GM12864 (cell line): ENCODE results near the gene F7.

Experiments
- DNase-seq: peaks from one replicate; pipeline ENCODE4 v3.0.0-alpha.2; 2011; ENCODE audit warnings: low read depth
- H3K4me3 ChIP-seq: 2 replicates; pipeline ENCODE4 v1.5.1; 2011; ENCODE audit warnings: mild to moderate bottlenecking, low read depth, low read length, control low read depth
- TF ChIP-seq, protein P1 (sequence below): IDR thresholded peaks from 2 replicates; pipeline ENCODE4 v1.5.1; 2011; ENCODE audit warnings: low read depth, mild to moderate bottlenecking, moderate library complexity, low read length, control low read depth, inconsistent platforms; ENCODE audit errors: missing control alignments

Gene F7

GRCh38 chr13:113091891-113092775, 13.5 kb upstream of the F7 start:
- H3K4me3 ChIP-seq, result no peak overlapping the region
- TF ChIP-seq, protein P1, sequence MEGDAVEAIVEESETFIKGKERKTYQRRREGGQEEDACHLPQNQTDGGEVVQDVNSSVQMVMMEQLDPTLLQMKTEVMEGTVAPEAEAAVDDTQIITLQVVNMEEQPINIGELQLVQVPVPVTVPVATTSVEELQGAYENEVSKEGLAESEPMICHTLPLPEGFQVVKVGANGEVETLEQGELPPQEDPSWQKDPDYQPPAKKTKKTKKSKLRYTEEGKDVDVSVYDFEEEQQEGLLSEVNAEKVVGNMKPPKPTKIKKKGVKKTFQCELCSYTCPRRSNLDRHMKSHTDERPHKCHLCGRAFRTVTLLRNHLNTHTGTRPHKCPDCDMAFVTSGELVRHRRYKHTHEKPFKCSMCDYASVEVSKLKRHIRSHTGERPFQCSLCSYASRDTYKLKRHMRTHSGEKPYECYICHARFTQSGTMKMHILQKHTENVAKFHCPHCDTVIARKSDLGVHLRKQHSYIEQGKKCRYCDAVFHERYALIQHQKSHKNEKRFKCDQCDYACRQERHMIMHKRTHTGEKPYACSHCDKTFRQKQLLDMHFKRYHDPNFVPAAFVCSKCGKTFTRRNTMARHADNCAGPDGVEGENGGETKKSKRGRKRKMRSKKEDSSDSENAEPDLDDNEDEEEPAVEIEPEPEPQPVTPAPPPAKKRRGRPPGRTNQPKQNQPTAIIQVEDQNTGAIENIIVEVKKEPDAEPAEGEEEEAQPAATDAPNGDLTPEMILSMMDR, result no peak
- DNase-seq, result no peak

DNA sequence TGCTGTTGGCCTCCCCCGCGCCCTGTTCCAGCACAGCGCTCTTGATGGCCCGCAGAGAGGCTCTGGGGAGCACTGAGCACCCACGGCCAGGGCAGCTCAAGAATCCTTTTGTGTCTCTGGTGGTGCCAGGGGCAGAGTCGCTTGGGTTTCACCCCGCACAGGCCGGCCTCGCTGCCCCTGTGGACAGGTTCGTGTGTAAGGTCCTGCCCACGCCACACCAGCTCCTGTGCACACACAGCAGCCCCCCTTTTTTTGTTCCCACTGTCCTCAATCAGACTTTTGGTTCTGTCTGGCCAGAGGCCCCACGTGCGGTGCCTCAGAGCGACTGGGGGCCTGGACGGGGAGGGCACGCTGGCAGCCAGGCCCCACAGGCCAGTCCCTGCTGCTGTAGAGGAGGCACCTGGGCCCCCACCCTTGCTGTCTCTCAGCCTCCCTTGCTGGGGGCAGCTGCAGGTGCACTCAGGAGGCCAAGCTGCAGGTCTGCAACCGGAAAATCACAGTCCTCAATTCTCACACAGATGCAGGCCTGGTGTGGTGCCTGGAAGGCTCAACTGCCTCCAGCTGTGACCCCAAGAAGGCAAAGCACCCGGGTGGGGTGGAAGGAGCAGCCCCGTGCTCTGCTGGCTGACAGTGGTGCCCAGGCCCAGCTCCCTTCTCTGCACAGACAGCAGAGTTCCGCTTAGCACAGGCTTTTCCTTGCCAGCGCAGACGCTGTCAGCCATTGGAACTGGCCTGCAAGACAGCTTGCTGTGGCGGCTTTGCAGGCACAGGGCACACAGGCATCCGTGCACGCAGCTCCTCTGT, 12.6 kb upstream of the F7 start:
- TF ChIP-seq, protein P1, result no peak
- DNase-seq, result no peak
- no peak overlapping the region for H3K4me3 ChIP-seq

DNA sequence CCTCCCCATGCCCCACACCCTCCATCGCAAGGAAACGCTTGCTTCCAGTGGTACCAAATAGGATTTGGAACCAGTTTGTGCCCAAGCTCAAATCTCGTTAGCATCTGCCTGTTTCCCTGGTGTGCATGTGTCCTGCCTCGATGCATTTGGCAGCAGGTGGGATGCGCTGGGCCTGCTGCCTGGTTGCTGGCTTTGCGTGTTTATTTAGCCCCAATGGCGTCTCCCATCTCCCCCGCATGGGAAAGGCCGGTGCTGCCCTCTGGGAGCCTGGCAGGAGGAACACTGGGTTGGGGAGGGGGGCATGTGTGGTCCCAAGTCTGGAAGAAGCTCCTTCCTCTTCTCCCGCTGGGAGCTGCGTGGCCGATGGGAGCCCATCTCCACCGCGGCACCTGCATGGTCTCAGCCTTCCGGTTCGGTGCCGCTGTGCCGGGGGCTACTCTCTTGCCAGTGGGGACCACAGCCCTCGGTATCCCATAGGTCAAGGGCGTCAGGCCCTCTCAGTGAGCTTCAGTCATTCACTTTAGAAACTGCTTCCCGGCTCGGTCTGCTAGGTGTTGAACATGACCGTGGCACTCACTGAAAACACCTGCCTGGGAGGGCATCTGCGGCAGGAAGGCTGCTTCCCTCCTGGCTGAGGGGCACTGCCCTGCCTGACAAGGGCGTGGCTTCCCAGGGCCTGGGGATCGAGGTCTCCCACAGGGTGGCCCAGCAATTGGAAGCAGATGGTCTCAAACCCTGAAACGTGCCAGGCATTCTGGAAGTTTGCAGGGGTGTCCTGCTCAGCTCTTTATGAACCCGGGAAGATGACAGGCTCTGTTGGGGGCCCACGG, 11.8 kb upstream of the F7 start:
- DNase-seq, result no peak
- H3K4me3 ChIP-seq, result no peak overlapping the region
- TF ChIP-seq, protein P1, result no peak

GRCh38 chr13:113094410-113094800, 11.2 kb upstream of the F7 start:
- DNase-seq, result no peak
- TF ChIP-seq, protein P1, result no peak
- H3K4me3 ChIP-seq, result no peak overlapping the region

- DNase-seq, result no peak
- H3K4me3 ChIP-seq, result no peak overlapping the region
- TF ChIP-seq, protein P1, result no peak
Observed at GRCh38 chr13:113095146-113096051, 10.2 kb upstream of the F7 start.

GRCh38 chr13:113096052-113096744, 9.4 kb upstream of the F7 start:
- no peak overlapping the region for H3K4me3 ChIP-seq
- DNase-seq, result no peak
- TF ChIP-seq, protein P1, result no peak
